Measurements from ENCODE around the gene KRTAP3-1.

KRTAP3-1 gene

DNA sequence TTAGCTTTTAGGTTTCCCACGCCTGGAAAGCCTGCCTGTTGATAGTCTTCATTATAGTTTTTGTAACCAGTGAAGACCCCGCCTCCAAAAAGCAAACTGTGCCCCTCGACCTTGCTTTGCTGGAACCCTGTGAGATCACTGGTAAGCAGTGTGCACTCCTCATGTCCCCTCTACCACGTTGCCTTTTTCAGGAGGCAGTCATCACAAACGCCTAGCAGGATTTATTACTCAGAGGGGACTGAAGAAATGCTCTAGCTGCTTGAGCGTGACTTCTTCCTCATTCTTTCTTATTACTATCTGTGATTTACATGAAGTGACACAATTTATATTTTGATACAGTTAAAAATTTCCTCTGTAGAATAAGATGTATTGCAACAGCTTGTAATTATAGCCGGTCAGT lies 6.5 kb upstream of the KRTAP3-1 start:
- Histone ChIP-seq H3K4me2 (no peak overlapping the region), H3K4me3 (no peak overlapping the region), H3K27me3 (no peaks in the 10 kb centered on the region), H3K9ac (no peak overlapping the region), H3K27ac (no peak overlapping the region), H3K9me3 (replicated peaks in 1 of 11) (no peaks in the 10 kb centered on the region), H3K4me1 (no peaks in the 10 kb centered on the region), H3K36me3 (no peaks in the 10 kb centered on the region), H4K20me1 (no peaks in the 10 kb centered on the region)
- TF ChIP-seq Cebpa-rat (IDR thresholded peaks at IDR 0.05) = no peak

GRCh38 chr17:41013606-41014005 lies 4.7 kb upstream of the KRTAP3-1 start:
- H3K4me2 ChIP-seq = no peak overlapping the region
- no peak for TF ChIP-seq Cebpa-rat (IDR thresholded peaks at IDR 0.05)

GRCh38 chr17:41013181-41013580 lies 4.3 kb upstream of the KRTAP3-1 start:
- H3K4me1 ChIP-seq = no peaks in the 10 kb centered on the region
- H3K4me2 ChIP-seq = no peak overlapping the region
- H3K9ac ChIP-seq = no peak overlapping the region
- no peaks in the 10 kb centered on the region for H3K9me3 ChIP-seq (replicated peaks in 1 of 11)
- no peak overlapping the region for H3K27ac ChIP-seq
- H4K20me1 ChIP-seq = no peaks in the 10 kb centered on the region
- TF ChIP-seq Cebpa-rat (IDR thresholded peaks at IDR 0.05) = no peak
- no peaks in the 10 kb centered on the region for H3K27me3 ChIP-seq
- no peaks in the 10 kb centered on the region for H3K36me3 ChIP-seq
- H3K4me3 ChIP-seq = no peak overlapping the region

More at GRCh38 chr17:41013606-41014005, 4.7 kb upstream of the KRTAP3-1 start:
- no peaks in the 10 kb centered on the region for H3K4me1 ChIP-seq
- no peaks in the 10 kb centered on the region for H3K27me3 ChIP-seq
- H3K36me3 ChIP-seq = no peaks in the 10 kb centered on the region
- no peak overlapping the region for H3K27ac ChIP-seq
- H3K4me3 ChIP-seq = no peak overlapping the region
- H3K9ac ChIP-seq = no peak overlapping the region
- H3K9me3 ChIP-seq (replicated peaks in 1 of 11) = no peaks in the 10 kb centered on the region
- H4K20me1 ChIP-seq = no peaks in the 10 kb centered on the region

DNA sequence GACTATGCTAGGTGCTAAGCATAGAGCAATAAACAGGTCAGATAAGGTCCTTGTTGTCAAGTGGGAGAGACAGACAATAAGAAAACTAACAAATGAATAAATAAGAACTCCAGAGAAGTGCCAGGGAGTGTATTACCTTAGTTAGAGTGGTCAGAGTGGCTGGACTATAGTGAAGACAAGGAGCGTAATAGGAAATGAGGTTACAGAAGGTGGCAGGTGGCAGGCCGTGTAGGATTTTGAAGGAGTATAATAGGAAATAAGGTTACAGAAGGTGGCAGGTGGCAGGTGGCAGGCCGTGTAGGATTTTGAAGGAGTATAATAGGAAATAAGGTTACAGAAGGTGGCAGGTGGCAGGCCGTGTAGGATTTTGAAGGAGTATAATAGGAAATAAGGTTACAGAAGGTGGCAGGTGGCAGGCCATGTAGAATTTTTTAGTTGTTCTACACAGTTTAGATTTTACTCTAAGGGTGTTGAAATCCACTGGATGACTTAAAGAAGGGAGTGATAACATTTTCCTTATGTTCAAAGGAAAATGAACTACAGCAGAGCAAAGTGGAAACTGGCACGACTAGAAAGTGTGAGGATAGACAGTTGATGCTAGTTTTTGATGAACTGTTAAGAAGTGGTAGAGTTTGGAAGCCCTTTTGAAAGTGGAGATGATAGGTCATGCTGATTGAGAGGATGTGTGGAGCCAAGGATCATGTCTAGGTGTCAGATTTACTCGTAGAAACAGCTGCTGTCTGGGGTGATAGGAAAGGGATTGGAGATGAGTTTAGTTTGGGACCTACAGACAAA lies 3.6 kb upstream of the KRTAP3-1 start:
- H3K27me3 ChIP-seq = no peaks in the 10 kb centered on the region
- no peaks in the 10 kb centered on the region for H3K4me1 ChIP-seq
- H3K4me2 ChIP-seq = no peak overlapping the region

GRCh38 chr17:41010441-41010840 lies 1.5 kb upstream of the KRTAP3-1 start:
- H3K4me3 ChIP-seq = no peak overlapping the region
- H4K20me1 ChIP-seq = no peaks in the 10 kb centered on the region
- H3K4me1 ChIP-seq = no peaks in the 10 kb centered on the region
- no peak overlapping the region for H3K4me2 ChIP-seq
- no peaks in the 10 kb centered on the region for H3K27me3 ChIP-seq
- no peak for TF ChIP-seq Cebpa-rat (IDR thresholded peaks at IDR 0.05)
- H3K9me3 ChIP-seq (replicated peaks in 1 of 11) = no peaks in the 10 kb centered on the region
- no peak overlapping the region for H3K27ac ChIP-seq
- no peaks in the 10 kb centered on the region for H3K36me3 ChIP-seq
- no peak overlapping the region for H3K9ac ChIP-seq

More for the DNA sequence above, 3.6 kb upstream of the KRTAP3-1 start:
- H4K20me1 ChIP-seq = no peaks in the 10 kb centered on the region
- H3K27ac ChIP-seq = no peak overlapping the region
- no peaks in the 10 kb centered on the region for H3K9me3 ChIP-seq (replicated peaks in 1 of 11)
- no peak overlapping the region for H3K9ac ChIP-seq
- no peak for TF ChIP-seq Cebpa-rat (IDR thresholded peaks at IDR 0.05)
- no peak overlapping the region for H3K4me3 ChIP-seq
- no peaks in the 10 kb centered on the region for H3K36me3 ChIP-seq

- Histone ChIP-seq H3K9me3 (replicated peaks in 1 of 11) (no peaks in the 10 kb centered on the region), H3K36me3 (no peaks in the 10 kb centered on the region), H3K27ac (no peak overlapping the region), H3K4me1 (no peaks in the 10 kb centered on the region), H4K20me1 (no peaks in the 10 kb centered on the region), H3K4me2 (no peak overlapping the region), H3K4me3 (no peak overlapping the region), H3K27me3 (no peaks in the 10 kb centered on the region), H3K9ac (no peak overlapping the region)
- TF ChIP-seq Cebpa-rat (IDR thresholded peaks at IDR 0.05) = no peak
Observed at GRCh38 chr17:41009936-41010335, 1.0 kb upstream of the KRTAP3-1 start.

- H3K27ac ChIP-seq = no peak overlapping the region
- H4K20me1 ChIP-seq = no peaks in the 10 kb centered on the region
- H3K27me3 ChIP-seq = no peaks in the 10 kb centered on the region
- no peak for TF ChIP-seq Cebpa-rat (IDR thresholded peaks at IDR 0.05)
- H3K36me3 ChIP-seq = no peaks in the 10 kb centered on the region
- H3K4me2 ChIP-seq = no peak overlapping the region
- no peak overlapping the region for H3K9ac ChIP-seq
- H3K9me3 ChIP-seq (replicated peaks in 1 of 11) = no peaks in the 10 kb centered on the region
- no peak overlapping the region for H3K4me3 ChIP-seq
- H3K4me1 ChIP-seq = no peaks in the 10 kb centered on the region
Observed at GRCh38 chr17:41009301-41009760, 403 bp upstream of the KRTAP3-1 start.

DNA sequence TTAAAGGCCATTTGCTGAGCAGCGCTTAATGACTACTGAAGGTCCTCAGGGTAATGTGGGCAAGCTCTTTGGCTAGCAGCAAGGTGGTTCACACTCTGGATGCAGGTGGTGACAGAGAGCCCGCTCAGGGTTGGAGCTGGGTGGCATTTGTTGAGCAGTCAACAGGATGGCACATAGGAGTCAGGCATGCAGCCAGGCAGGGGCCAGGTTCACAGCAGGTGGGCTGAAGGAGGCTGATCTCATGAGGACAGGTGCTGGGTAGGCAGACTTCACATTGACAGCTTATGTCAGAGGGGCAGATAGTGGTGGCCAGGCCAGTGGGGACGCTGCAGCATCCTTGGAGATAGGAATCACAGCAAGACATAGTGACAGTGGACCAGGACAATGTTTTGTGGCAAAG lies 4.5 kb downstream of the KRTAP3-1 start:
- Histone ChIP-seq H4K20me1 (no peaks in the 10 kb centered on the region), H3K9me3 (replicated peaks in 1 of 11) (0 out of 22 replicates have a peak, but pooled peaks cover 0 to 9% (median 0%) of the 10 kb centered on the region in 11 experiments), H3K27me3 (no peaks in the 10 kb centered on the region), H3K9ac (no peak overlapping the region), H3K36me3 (no peaks in the 10 kb centered on the region), H3K4me2 (no peak overlapping the region), H3K4me3 (no peak overlapping the region), H3K27ac (no peak overlapping the region), H3K4me1 (no peaks in the 10 kb centered on the region)
- no peak for TF ChIP-seq Cebpa-rat (IDR thresholded peaks at IDR 0.05)

DNA sequence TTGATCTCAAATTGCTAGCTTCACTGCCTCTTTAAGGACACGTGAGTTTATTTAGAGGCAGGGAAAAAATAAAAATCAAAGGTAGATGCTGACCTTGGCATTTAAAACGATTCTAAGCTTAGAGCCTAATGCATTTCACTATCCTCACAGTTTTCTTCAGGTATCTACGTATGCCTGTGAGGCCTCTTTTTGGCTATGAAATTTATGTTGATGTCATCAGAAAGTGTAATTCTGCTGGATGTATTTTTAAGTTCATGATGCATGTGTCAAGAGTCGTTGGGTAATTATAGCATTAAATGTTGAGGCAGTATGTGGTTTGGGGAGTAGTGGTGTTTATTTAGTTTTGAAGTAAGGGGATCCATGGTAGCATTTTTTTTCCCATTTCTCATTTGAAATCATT lies 5.0 kb downstream of the KRTAP3-1 start:
- Histone ChIP-seq H3K27me3 (no peaks in the 10 kb centered on the region), H3K4me3 (no peak overlapping the region), H3K4me2 (no peak overlapping the region), H3K9ac (no peak overlapping the region), H3K4me1 (no peaks in the 10 kb centered on the region), H3K36me3 (no peaks in the 10 kb centered on the region), H4K20me1 (no peaks in the 10 kb centered on the region), H3K27ac (no peak overlapping the region), H3K9me3 (replicated peaks in 1 of 11) (0 out of 22 replicates have a peak, but pooled peaks cover 0 to 9% (median 0%) of the 10 kb centered on the region in 11 experiments)
- no peak for TF ChIP-seq Cebpa-rat (IDR thresholded peaks at IDR 0.05)

DNA sequence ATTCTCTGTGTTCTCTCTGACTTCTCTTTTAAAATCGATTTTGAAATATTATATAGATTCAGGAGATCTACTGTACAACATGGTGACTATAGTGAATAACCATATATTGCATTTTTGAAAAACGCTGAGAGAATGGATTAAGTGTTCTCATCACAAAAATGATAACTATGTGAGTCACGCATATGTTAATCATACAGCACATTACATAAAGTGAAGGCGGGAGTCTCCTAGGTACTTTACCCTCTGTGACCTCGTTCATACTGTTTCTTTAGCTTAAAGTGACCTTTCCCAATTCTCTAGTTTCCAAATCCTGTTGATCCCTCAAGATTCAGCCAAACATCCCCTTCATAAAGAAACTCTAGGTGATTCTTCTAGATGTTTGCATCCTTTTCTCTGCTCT lies 6.1 kb downstream of the KRTAP3-1 start:
- Histone ChIP-seq H3K9me3 (replicated peaks in 1 of 11) (0 out of 22 replicates have a peak, but pooled peaks cover 0 to 9% (median 0%) of the 10 kb centered on the region in 11 experiments), H3K27me3 (no peaks in the 10 kb centered on the region), H3K36me3 (no peaks in the 10 kb centered on the region), H3K4me2 (no peak overlapping the region), H4K20me1 (no peaks in the 10 kb centered on the region), H3K9ac (no peak overlapping the region), H3K27ac (no peak overlapping the region), H3K4me3 (no peak overlapping the region), H3K4me1 (no peaks in the 10 kb centered on the region)
- TF ChIP-seq Cebpa-rat (IDR thresholded peaks at IDR 0.05) = no peak

All from BLaER1 treated with 17β-estradiol and CSF1 and Interleukin-3, amounts not matched to agents 10 nM and 100 nM (cell line).